Erythroblast (primary cell): ENCODE data around the gene FPR3.
"Not testable (repeated sequence)": the region's sequence is repeated elsewhere in the genome, so short reads cannot be mapped to it uniquely, and the experiment has no call there.

Experiments
- GATA1 ChIP-seq: IDR thresholded peaks from 2 replicates; pipeline ENCODE4 v1.6.1; 2011; ENCODE audit warnings: low read depth, mild to moderate bottlenecking, control low read depth, low read length, moderate library complexity
- POLR2A ChIP-seq: IDR thresholded peaks from 2 replicates; pipeline ENCODE4 v1.6.1; 2011; ENCODE audit warnings: mild to moderate bottlenecking, low read length

DNA sequence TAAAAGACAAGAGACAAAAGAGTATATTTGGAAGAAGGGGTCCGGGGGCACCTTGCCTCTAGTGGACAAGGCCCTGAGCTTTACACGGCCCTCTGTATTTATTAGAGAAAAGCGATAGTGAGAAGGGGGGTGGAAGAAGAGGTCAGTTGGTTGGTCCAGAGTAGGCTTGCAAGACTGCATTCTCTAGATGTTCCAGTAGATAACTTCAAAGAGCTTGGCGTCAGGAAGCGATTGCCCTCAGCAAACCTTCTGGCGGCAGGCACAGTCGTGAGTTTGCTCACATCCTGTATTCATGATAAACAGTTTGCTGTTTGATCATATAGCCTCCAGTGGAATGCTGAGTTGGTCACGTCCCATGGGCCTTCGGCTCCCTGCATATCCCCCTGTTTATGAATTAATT, 9.8 kb downstream of the FPR3 start:
- TF ChIP-seq POLR2A, GATA1: not testable (repeated sequence)
